ENCODE data around the gene USH1C.

GRCh38 chr11:17533341-17533740, 10.9 kb downstream of the USH1C start:
- no peak for TF ChIP-seq EP300 (IDR thresholded peaks at IDR 0.05)
- TF ChIP-seq CTCF (IDR thresholded peaks at IDR 0.05), result no peak
- no peak for TF ChIP-seq POLR2AphosphoS5 (IDR thresholded peaks at IDR 0.05)
- no peak for TF ChIP-seq POLR2A (IDR thresholded peaks at IDR 0.05)
